ACHN (cell line): ENCODE data around the gene KDM2A.

ENCODE experiments used
- DNase-seq: peaks from one replicate; pipeline ENCODE4 v3.0.0-alpha.2; 2015
- in situ Hi-C: cut with HindIII; loops from 2 replicates; pipeline ENCODE4 v1.10.0; 2017; ENCODE audit warnings: low sequenced_read_pairs, low pct_ligation_motif_present, low pct_unique_long_range_greater_than_20kb

Gene KDM2A

DNA sequence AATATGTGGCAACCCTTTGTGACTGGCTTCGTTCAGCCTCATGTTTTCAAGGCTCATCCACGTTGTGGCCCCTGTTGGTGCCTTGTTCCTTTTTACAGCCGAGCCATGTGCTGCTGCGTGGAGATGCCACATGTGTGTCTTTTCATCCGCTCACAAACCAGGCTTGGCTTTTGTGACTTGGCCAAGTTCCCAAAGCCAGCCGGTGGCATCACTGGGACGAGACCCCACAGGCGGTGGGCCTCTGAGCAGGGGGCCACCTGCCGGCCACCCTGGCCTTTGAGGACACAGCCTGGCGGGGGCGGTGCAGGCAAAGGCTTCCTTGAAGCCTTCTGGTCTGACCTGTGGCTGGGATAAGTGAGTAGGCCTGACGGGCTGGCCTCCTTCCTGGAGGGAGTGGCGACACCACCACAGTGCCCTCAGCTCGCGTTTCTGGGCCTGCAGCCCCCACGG, 157.7 kb downstream of the KDM2A start:
- DNase-seq: no peak
- in situ Hi-C loops: no loop called here

DNA sequence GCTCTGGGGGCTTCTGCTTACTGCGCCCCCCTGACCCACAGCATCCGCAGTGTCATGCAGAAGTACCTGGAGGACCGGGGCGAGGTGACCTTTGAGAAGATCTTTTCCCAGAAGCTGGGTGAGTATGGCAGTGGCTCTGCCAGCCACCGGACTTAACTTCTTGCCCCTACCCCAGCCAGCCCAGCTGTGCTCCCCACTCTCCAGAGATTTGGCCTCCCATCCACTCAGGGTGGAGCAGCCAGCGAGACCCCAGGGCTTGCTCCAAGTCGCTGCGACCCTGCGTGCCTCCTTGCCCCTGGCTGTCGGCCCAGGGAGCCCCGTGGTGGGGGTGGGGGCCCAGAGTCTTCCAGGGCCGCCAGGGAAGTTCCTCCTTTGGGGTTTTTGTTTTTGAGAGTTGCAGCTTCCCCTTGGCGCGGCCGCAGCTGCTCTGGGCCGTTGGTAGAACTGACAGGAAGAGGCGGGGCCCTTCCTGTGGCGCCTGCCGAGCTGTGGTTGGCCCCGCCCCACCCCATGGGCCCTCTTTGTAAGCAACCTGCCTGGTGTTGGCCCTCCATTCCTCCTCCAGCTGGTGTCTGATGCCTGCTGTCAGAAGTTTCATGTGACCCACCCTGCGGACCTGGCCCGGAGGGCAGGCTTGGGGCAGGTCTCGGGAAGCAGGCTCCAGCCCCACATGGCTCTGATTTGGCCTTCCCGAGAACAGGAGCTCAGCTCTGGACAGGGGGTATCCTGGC, 158.3 kb downstream of the KDM2A start:
- no peak for DNase-seq

GRCh38 chr11:67278135-67278938, 159.3 kb downstream of the KDM2A start:
- in situ Hi-C loops: no loop called here
- no peak for DNase-seq

More for the DNA sequence above, 158.3 kb downstream of the KDM2A start:
- in situ Hi-C loops: no loop called here

GRCh38 chr11:67278939-67279588, 160.0 kb downstream of the KDM2A start:
- in situ Hi-C loops: no loop called here
- DNase-seq: no peak

GRCh38 chr11:67279589-67280340, 160.7 kb downstream of the KDM2A start:
- in situ Hi-C loops: no loop called here
- no peak for DNase-seq

- in situ Hi-C loops: no loop called here
- DNase-seq: no peak
Observed at GRCh38 chr11:67280341-67280787, 161.3 kb downstream of the KDM2A start.

- no peak for DNase-seq
- in situ Hi-C loops: no loop called here
Observed at GRCh38 chr11:67280788-67281551, 161.9 kb downstream of the KDM2A start.

DNA sequence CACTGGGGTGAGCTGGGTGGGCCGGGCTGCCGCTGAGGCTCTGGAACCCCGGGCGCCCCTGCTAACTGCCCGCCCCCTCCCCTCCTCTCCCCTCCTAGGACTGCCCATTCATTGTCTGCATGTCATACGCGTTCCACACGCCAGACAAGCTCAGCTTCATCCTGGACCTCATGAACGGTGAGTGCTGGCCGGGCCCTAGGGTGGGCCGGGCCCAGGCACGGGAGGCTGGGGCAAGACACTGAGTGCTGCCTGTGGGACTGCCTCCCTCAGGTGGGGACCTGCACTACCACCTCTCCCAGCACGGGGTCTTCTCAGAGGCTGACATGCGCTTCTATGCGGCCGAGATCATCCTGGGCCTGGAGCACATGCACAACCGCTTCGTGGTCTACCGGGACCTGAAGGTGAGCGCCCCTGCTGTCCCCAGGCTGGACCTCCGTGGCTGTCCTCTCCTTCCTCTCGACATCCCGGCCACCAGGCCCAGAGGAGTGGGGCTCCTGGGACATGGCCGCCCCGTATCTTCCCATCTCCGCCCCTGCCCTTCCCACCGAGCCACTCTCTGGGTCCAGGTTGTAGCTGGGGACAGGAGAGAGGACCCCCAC, 162.6 kb downstream of the KDM2A start:
- no peak for DNase-seq
- in situ Hi-C loops: no loop called here

GRCh38 chr11:67282155-67282875, 163.3 kb downstream of the KDM2A start:
- DNase-seq: no peak
- in situ Hi-C loops: no loop called here

DNA sequence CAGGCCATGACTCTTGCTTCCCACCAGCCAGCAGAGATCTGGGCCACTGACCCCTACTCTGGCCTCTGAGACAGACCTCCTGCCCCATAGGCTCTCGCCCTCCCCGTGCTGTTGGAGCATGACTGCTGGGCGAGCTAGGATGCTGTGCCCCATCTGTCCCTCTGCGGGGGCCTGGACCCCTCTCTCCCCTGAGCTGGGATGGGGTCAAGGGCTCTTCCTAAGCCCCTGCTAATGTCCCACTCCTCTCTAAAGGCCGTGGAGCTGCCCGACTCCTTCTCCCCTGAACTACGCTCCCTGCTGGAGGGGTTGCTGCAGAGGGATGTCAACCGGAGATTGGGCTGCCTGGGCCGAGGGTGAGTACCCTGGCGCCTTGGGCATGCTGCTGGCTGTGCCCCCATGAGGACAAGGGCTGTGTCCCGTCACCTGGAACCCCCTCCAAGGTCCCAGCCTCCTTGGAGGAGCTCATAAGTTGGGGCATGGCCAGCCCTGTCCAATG, 163.9 kb downstream of the KDM2A start:
- no peak for DNase-seq
- in situ Hi-C loops: no loop called here

GRCh38 chr11:67283481-67283963, 164.5 kb downstream of the KDM2A start:
- in situ Hi-C loops: no loop called here
- no peak for DNase-seq

GRCh38 chr11:67284811-67285540, 165.9 kb downstream of the KDM2A start:
- in situ Hi-C loops: no loop called here
- DNase-seq: no peak

DNA sequence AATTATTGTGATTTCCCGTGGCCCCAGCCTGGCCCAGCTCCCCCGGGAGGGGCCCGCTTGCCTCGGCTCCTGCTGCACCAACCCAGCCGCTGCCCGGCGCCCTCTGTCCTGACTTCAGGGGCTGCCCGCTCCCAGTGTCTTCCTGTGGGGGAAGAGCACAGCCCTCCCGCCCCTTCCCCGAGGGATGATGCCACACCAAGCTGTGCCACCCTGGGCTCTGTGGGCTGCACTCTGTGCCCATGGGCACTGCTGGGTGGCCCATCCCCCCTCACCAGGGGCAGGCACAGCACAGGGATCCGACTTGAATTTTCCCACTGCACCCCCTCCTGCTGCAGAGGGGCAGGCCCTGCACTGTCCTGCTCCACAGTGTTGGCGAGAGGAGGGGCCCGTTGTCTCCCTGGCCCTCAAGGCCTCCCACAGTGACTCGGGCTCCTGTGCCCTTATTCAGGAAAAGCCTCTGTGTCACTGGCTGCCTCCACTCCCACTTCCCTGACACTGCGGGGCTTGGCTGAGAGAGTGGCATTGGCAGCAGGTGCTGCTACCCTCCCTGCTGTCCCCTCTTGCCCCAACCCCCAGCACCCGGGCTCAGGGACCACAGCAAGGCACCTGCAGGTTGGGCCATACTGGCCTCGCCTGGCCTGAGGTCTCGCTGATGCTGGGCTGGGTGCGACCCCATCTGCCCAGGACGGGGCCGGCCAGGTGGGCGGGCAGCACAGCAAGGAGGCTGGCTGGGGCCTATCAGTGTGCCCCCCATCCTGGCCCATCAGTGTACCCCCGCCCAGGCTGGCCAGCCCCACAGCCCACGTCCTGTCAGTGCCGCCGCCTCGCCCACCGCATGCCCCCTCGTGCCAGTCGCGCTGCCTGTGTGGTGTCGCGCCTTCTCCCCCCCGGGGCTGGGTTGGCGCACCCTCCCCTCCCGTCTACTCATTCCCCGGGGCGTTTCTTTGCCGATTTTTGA, 166.8 kb downstream of the KDM2A start:
- no peak for DNase-seq
- in situ Hi-C loops: no loop called here

- in situ Hi-C loops: no loop called here
- no peak for DNase-seq
Observed at GRCh38 chr11:67286621-67287333, 167.7 kb downstream of the KDM2A start.
